Activated CD8-positive, alpha-beta T cell treated with anti-CD3 and anti-CD28 coated beads for 36 hours (primary cell): ENCODE measurements around the gene CRACR2B. TPM values are rescaled to one million over a fixed set of nuclear protein-coding genes. Genes with fewer than 3 reads are reported as not detected.

Experiments
- ATAC-seq: fragments of 200-7000 bp; cut with Tn5 transposase; one replicate; pipeline ENCODE4 v1.10.0; 2021; ENCODE audit warnings: mild to moderate bottlenecking, moderate library complexity
- CTCF ChIA-PET: fragments of 350-600 bp; sonication (Branson Sonifier 250); formaldehyde crosslinking; loops from one replicate; lab custom pipeline; 2021; ENCODE audit warnings: antibody characterized with exemption; lab: Charles Lee
- POLR2A ChIA-PET: fragments of 350-600 bp; sonication (Branson Sonifier 250); formaldehyde crosslinking; loops from one replicate; lab custom pipeline; 2021; ENCODE audit warnings: antibody characterized with exemption; lab: Charles Lee
- DNase-seq: peaks from one replicate; pipeline ENCODE4 v3.0.0-alpha.2; 2020
- H3K27ac Mint-ChIP-seq: one replicate; pipeline ENCODE4 v1.8.0; 2021; ENCODE audit warnings: mild to moderate bottlenecking, mixed read lengths
- H3K27me3 Mint-ChIP-seq: one replicate; pipeline ENCODE4 v1.8.0; 2021; ENCODE audit warnings: mixed read lengths
- H3K36me3 Mint-ChIP-seq: one replicate; pipeline ENCODE4 v1.8.0; 2021; ENCODE audit warnings: low read depth, mixed read lengths
- H3K4me1 Mint-ChIP-seq: one replicate; pipeline ENCODE4 v1.8.0; 2021; ENCODE audit warnings: low read depth, mixed read lengths
- H3K4me3 Mint-ChIP-seq: one replicate; pipeline ENCODE4 v1.8.0; 2021; ENCODE audit warnings: mild to moderate bottlenecking, moderate library complexity, mixed read lengths
- H3K9me3 Mint-ChIP-seq: one replicate; pipeline ENCODE4 v1.8.0; 2021; ENCODE audit warnings: mixed read lengths
- CTCF ChIP-seq: fragments of 200-600 bp; IDR thresholded peaks from one replicate; pipeline ENCODE4 v1.8.0; 2022; ENCODE audit warnings: antibody characterized with exemption, mild to moderate bottlenecking
- intact Hi-C: fragments of 100-400 bp; cut with micrococcal nuclease; formaldehyde crosslinking; loops from one replicate; pipeline ENCODE4 v1.10.0; 2022
- total RNA-seq, 2 experiments: library from RNA; stranded (reverse); gene quantifications; one replicate each; pipeline ENCODE4 v1.2.3, GENCODE V29; 2021

Gene CRACR2B
- total RNA-seq, 2 experiments from 2014 or later, result 2.1 to 2.4 TPM

- Mint-ChIP-seq H3K27ac (peak within 1 kb of the TSS; percentile 87), H3K27me3 (peaks cover 2% of the 10 kb centered on the region), H3K36me3 (peaks cover 19% of the 10 kb centered on the region), H3K4me3 (peak within 1 kb of the TSS; percentile 85), H3K4me1 (peaks cover 33% of the 10 kb centered on the region), H3K9me3 (no peaks in the 10 kb centered on the region)
- ChIA-PET CTCF (interaction anchor here (1.0 to 1.5 kb wide), 4 partner anchors 12 to 31 kb away, joined by 3 to 5 read pairs (median 3); partner anchors contain the start of genes CRACR2B and PNPLA2), POLR2A (interaction anchor here (1.0 to 21.1 kb wide), 5 partner anchors 8 to 68 kb away, joined by 6 to 273 read pairs (median 11); partner anchors contain the start of genes CD151, CHID1, CRACR2B and PNPLA2)
- ATAC-seq, result peak; percentile 79
- peak; percentile 92 for DNase-seq
- intact Hi-C loops, result no loop called here
- no peak for TF ChIP-seq CTCF
These were observed 14.8 kb downstream of the CRACR2B start, which contains the start of the genes POLR2L and TSPAN4 for GRCh38 chr11:842370-843002. POLR2L (minus strand) TSS chr11:842529; CDS start chr11:842508, 21 bp downstream. TSPAN4 (plus strand) TSS chr11:842852; CDS start chr11:850305, 7,453 bp downstream.

GRCh38 chr11:843086-843734 lies 15.5 kb downstream of the CRACR2B start:
- Mint-ChIP-seq H3K9me3 (no peaks in the 10 kb centered on the region), H3K4me3 (peak overlapping the region; percentile 78), H3K27me3 (peaks cover 2% of the 10 kb centered on the region), H3K36me3 (peaks cover 15% of the 10 kb centered on the region), H3K4me1 (peaks cover 30% of the 10 kb centered on the region), H3K27ac (peak overlapping the region; percentile 25)
- ATAC-seq (no peak), DNase-seq (no peak)
- CTCF ChIA-PET, result interaction anchor here (1.0 to 1.4 kb wide), 4 partner anchors 8 to 24 kb away, joined by 3 to 5 read pairs (median 4); partner anchors contain the start of genes CRACR2B and PNPLA2
- intact Hi-C loops, result no loop called here
- POLR2A ChIA-PET, result interaction anchor here (1.0 to 21.1 kb wide), 5 partner anchors 9 to 67 kb away, joined by 6 to 273 read pairs (median 11); partner anchors contain the start of genes CD151, CHID1, CRACR2B and PNPLA2
- peak; percentile 49 for TF ChIP-seq CTCF

- peak; percentile 6 for ATAC-seq
- H3K36me3 Mint-ChIP-seq, result peaks cover 14% of the 10 kb centered on the region
- no peak for TF ChIP-seq CTCF
- POLR2A ChIA-PET, result interaction anchor here (2.7 to 21.1 kb wide), 3 partner anchors 10 to 28 kb away, joined by 11 to 273 read pairs (median 81); partner anchors contain the start of genes CD151, CRACR2B, PNPLA2 and RPLP2
- intact Hi-C loops, result no loop called here
- H3K4me1 Mint-ChIP-seq, result peaks cover 35% of the 10 kb centered on the region
- H3K27ac Mint-ChIP-seq, result peak overlapping the region; percentile 25
- H3K4me3 Mint-ChIP-seq, result peak overlapping the region; percentile 78
- CTCF ChIA-PET, result interaction anchor here (1.0 to 1.2 kb wide), 4 partner anchors 9 to 25 kb away, joined by 3 to 5 read pairs (median 4); partner anchors contain the start of genes CRACR2B and PNPLA2
- no peaks in the 10 kb centered on the region for H3K9me3 Mint-ChIP-seq
- H3K27me3 Mint-ChIP-seq, result peaks cover 8% of the 10 kb centered on the region
- peak; percentile 53 for DNase-seq
These were observed 16.3 kb downstream of the CRACR2B start for GRCh38 chr11:843818-844692.

- Mint-ChIP-seq H3K27me3 (peaks cover 9% of the 10 kb centered on the region), H3K4me3 (peak overlapping the region; percentile 49), H3K27ac (no peak overlapping the region), H3K9me3 (no peaks in the 10 kb centered on the region), H3K4me1 (peaks cover 37% of the 10 kb centered on the region), H3K36me3 (peaks cover 11% of the 10 kb centered on the region)
- TF ChIP-seq CTCF, result no peak
- ChIA-PET POLR2A (interaction anchor here (2.7 to 21.1 kb wide), 3 partner anchors 11 to 29 kb away, joined by 11 to 273 read pairs (median 81); partner anchors contain the start of genes CD151, CRACR2B, PNPLA2 and RPLP2), CTCF (interaction anchor here (1.1 to 4.6 kb wide), 2 partner anchors 17 to 208 kb away, joined by 4 to 46 read pairs; partner anchors contain the start of gene CRACR2B)
- peak; percentile 71 for DNase-seq
- ATAC-seq, result peak; percentile 22
- intact Hi-C loops, result loop anchor here (5.0 kb wide), 1 partner anchor 207 kb away; no protein-coding TSS in a partner anchor
These were observed 17.2 kb downstream of the CRACR2B start for GRCh38 chr11:844693-845644.
